ENCODE data around the gene NAT9.

DNA sequence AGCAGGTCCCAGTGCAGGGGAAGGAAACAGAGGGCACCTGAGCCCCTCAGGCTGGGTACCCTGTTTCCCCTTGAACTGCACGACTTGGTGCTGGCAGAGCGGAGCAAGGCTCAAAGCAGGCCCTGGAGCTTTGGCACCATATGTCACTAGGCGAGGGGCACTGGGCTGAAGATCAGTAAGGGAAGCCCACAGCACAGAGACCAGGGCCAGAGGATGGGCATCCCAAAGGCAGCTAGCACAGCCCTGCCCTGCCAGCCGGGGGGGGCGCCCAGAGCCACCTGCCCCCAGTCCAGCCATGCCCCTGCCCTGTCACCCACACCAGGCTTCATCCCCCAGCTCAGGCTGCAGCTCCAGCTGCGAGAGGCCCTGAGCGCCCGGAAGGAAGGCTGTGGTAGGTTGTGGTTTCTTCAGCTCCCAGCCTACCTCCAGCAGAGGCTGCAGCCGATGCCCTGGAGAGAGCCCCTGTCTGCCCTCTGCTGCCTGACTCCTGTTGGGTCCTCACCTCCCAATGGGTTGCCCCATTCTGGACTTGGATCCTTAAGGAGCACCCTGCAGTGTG lies 16.8 kb downstream of the NAT9 start:
- no peak for TF ChIP-seq POLR2A (IDR thresholded peaks at IDR 0.05)
- TF ChIP-seq, protein P1, sequence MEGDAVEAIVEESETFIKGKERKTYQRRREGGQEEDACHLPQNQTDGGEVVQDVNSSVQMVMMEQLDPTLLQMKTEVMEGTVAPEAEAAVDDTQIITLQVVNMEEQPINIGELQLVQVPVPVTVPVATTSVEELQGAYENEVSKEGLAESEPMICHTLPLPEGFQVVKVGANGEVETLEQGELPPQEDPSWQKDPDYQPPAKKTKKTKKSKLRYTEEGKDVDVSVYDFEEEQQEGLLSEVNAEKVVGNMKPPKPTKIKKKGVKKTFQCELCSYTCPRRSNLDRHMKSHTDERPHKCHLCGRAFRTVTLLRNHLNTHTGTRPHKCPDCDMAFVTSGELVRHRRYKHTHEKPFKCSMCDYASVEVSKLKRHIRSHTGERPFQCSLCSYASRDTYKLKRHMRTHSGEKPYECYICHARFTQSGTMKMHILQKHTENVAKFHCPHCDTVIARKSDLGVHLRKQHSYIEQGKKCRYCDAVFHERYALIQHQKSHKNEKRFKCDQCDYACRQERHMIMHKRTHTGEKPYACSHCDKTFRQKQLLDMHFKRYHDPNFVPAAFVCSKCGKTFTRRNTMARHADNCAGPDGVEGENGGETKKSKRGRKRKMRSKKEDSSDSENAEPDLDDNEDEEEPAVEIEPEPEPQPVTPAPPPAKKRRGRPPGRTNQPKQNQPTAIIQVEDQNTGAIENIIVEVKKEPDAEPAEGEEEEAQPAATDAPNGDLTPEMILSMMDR (IDR thresholded peaks at IDR 0.05) = no peak
